Head of caudate nucleus (tissue), 42 donors: ENCODE measurements around the gene ZCCHC24.
A peak's percentile ranks its signal among the peaks of the same experiment; 100 is the strongest.

Experiments
- DNase-seq, 42 donors: peaks; one replicate each; pipeline versions ENCODE4 v3.0.0 to v3.0.0-alpha.2; 2020 to 2021; ENCODE audit warnings: mixed read lengths in 7 of 42
- intact Hi-C: fragments of 100-400 bp; cut with DNase I; formaldehyde crosslinking; loops from one replicate; pipeline ENCODE4 v1.15.0; 2022

ZCCHC24 gene

GRCh38 chr10:79445161-79445976 is at the start of gene ZCCHC24:
TSS of gene ZCCHC24 (minus strand) at chr10:79445624. CDS start at chr10:79445440, 184 bp downstream.
- intact Hi-C loops: loop anchor here (1.0 kb wide), 1 partner anchor 36 kb away; no protein-coding TSS in a partner anchor
- peak; percentile 93 to 100 (median 98) for DNase-seq

GRCh38 chr10:79493806-79494205 is 48.4 kb upstream of the ZCCHC24 start:
- DNase-seq: no peak
- intact Hi-C loops: no loop called here

GRCh38 chr10:79492839-79493238 is 47.4 kb upstream of the ZCCHC24 start:
- intact Hi-C loops: no loop called here
- DNase-seq: no peak

GRCh38 chr10:79492256-79492655 is 46.8 kb upstream of the ZCCHC24 start:
- intact Hi-C loops: no loop called here

GRCh38 chr10:79491143-79491835 is 45.9 kb upstream of the ZCCHC24 start:
- intact Hi-C loops: no loop called here
- DNase-seq: peak in 1 of 42 donors; percentile 15

More at GRCh38 chr10:79492256-79492655, 46.8 kb upstream of the ZCCHC24 start:
- DNase-seq: no peak

- intact Hi-C loops: no loop called here
- peak in 1 of 42 donors; percentile 22 for DNase-seq
These were observed 45.1 kb upstream of the ZCCHC24 start for GRCh38 chr10:79490400-79491142.

GRCh38 chr10:79488870-79489269 is 43.4 kb upstream of the ZCCHC24 start:
- no peak for DNase-seq
- intact Hi-C loops: no loop called here

- intact Hi-C loops: no loop called here
- DNase-seq: peak in 1 of 42 donors; percentile 19
These were observed 42.9 kb upstream of the ZCCHC24 start for GRCh38 chr10:79488336-79488735.

- intact Hi-C loops: no loop called here
- DNase-seq: peak in 33 of 42 donors; percentile 11 to 72 (median 37)
These were observed 42.1 kb upstream of the ZCCHC24 start for GRCh38 chr10:79487296-79488194.

- intact Hi-C loops: no loop called here
- no peak for DNase-seq
These were observed 39.1 kb upstream of the ZCCHC24 start for GRCh38 chr10:79484476-79484875.

GRCh38 chr10:79483948-79484347 is 38.5 kb upstream of the ZCCHC24 start:
- DNase-seq: peak in 1 of 42 donors; percentile 16
- intact Hi-C loops: no loop called here

GRCh38 chr10:79483299-79483698 is 37.9 kb upstream of the ZCCHC24 start:
- no peak for DNase-seq
- intact Hi-C loops: no loop called here

- intact Hi-C loops: no loop called here
- no peak for DNase-seq
These were observed 37.3 kb upstream of the ZCCHC24 start for GRCh38 chr10:79482741-79483140.

GRCh38 chr10:79482304-79482703 is 36.9 kb upstream of the ZCCHC24 start:
- intact Hi-C loops: no loop called here
- no peak for DNase-seq

GRCh38 chr10:79479283-79479909 is 34.0 kb upstream of the ZCCHC24 start:
- intact Hi-C loops: no loop called here
- no peak for DNase-seq

GRCh38 chr10:79477456-79477855 is 32.0 kb upstream of the ZCCHC24 start:
- intact Hi-C loops: no loop called here
- peak in 1 of 42 donors; percentile 12 for DNase-seq

GRCh38 chr10:79476645-79477044 is 31.2 kb upstream of the ZCCHC24 start:
- DNase-seq: no peak
- intact Hi-C loops: no loop called here

GRCh38 chr10:79475877-79476276 is 30.5 kb upstream of the ZCCHC24 start:
- intact Hi-C loops: no loop called here
- DNase-seq: no peak
